Loucy (cell line): Measurements from ENCODE around the gene FOS.
A peak's percentile ranks its signal among the peaks of the same experiment; 100 is the strongest.

ENCODE experiments used
- H2AFZ ChIP-seq: fragments of 200-600 bp; sonication (generic); 2 replicates; pipeline ENCODE4 v1.6.0; 2016; ENCODE audit warnings: antibody characterized with exemption, mild to moderate bottlenecking, low read length, moderate library complexity
- H3F3A ChIP-seq: fragments of 200-600 bp; 2 replicates; pipeline ENCODE4 v1.6.0; 2016; ENCODE audit warnings: antibody characterized with exemption, low read depth, mild to moderate bottlenecking
- H3K27me3 ChIP-seq: fragments of 200-600 bp; sonication (generic); 2 replicates; pipeline ENCODE4 v1.6.1; 2014; ENCODE audit warnings: low read length, mild to moderate bottlenecking; ENCODE audit not compliant: insufficient read depth, poor library complexity, severe bottlenecking
- H3K36me3 ChIP-seq: fragments of 200-600 bp; sonication (generic); 2 replicates; pipeline ENCODE4 v1.6.1; 2016; ENCODE audit warnings: low read length; ENCODE audit not compliant: insufficient read depth
- H3K4me1 ChIP-seq: fragments of 200-600 bp; sonication (generic); 2 replicates; pipeline ENCODE4 v1.5.1; 2014; ENCODE audit warnings: low read length, mild to moderate bottlenecking; ENCODE audit not compliant: insufficient read depth, poor library complexity, severe bottlenecking
- H3K4me2 ChIP-seq: fragments of 200-600 bp; sonication (generic); 2 replicates; pipeline ENCODE4 v1.6.0; 2014; ENCODE audit warnings: antibody characterized with exemption, low read length, low read depth, mild to moderate bottlenecking; ENCODE audit not compliant: poor library complexity, severe bottlenecking
- H3K4me3 ChIP-seq: fragments of 200-600 bp; sonication (generic); 2 replicates; pipeline ENCODE4 v1.5.1; 2014; ENCODE audit warnings: low read length, mild to moderate bottlenecking, mixed read lengths; ENCODE audit not compliant: poor library complexity, severe bottlenecking
- H3K79me2 ChIP-seq: fragments of 200-600 bp; sonication (generic); 2 replicates; pipeline ENCODE4 v1.6.1; 2014; ENCODE audit warnings: low read length; ENCODE audit not compliant: insufficient read depth
- H3K9ac ChIP-seq: fragments of 200-600 bp; sonication (generic); 2 replicates; pipeline ENCODE4 v1.6.0; 2014; ENCODE audit warnings: mild to moderate bottlenecking, low read depth, low read length, moderate library complexity; ENCODE audit not compliant: poor library complexity, severe bottlenecking
- H3K9me2 ChIP-seq: fragments of 200-600 bp; sonication (generic); replicated peaks from 2 replicates; pipeline ENCODE4 v1.6.1; 2016; ENCODE audit warnings: low read depth, low read length, mixed read lengths
- H3K9me3 ChIP-seq: fragments of 200-600 bp; sonication (generic); 2 replicates; pipeline ENCODE4 v1.6.1; 2014; ENCODE audit warnings: mild to moderate bottlenecking, antibody characterized with exemption, low read length, low read depth; ENCODE audit not compliant: insufficient read depth
- H4K20me1 ChIP-seq: fragments of 200-600 bp; sonication (generic); 2 replicates; pipeline ENCODE4 v1.6.0; 2014; ENCODE audit warnings: antibody characterized with exemption, low read length, mild to moderate bottlenecking; ENCODE audit not compliant: insufficient read depth, poor library complexity, severe bottlenecking
- CTCF ChIP-seq: fragments of 200-600 bp; sonication (generic); conservative IDR thresholded peaks from 2 replicates; pipeline ENCODE4 v1.5.1; 2014; ENCODE audit warnings: mild to moderate bottlenecking, antibody characterized with exemption, low read length
- EZH2phosphoT487 ChIP-seq: fragments of 200-600 bp; IDR thresholded peaks from 2 replicates; pipeline ENCODE4 v1.6.1; 2018; ENCODE audit warnings: antibody characterized with exemption, mild to moderate bottlenecking, moderate library complexity, borderline replicate concordance

The FOS gene

GRCh38 chr14:75231320-75231719 lies 47.3 kb upstream of the FOS start:
- H3K36me3 ChIP-seq: no peaks in the 10 kb centered on the region
- H3K79me2 ChIP-seq: no peaks in the 10 kb centered on the region
- H2AFZ ChIP-seq: no peak overlapping the region
- TF ChIP-seq CTCF (no peak), EZH2phosphoT487 (no peak)
- no peaks in the 10 kb centered on the region for H4K20me1 ChIP-seq
- no peaks in the 10 kb centered on the region for H3K27me3 ChIP-seq
- H3K4me3 ChIP-seq: no peak overlapping the region
- no peak overlapping the region for H3K9ac ChIP-seq
- no peak overlapping the region for H3K4me2 ChIP-seq
- H3K9me2 ChIP-seq: no peaks in the 10 kb centered on the region
- peaks cover 55% of the 10 kb centered on the region for H3K4me1 ChIP-seq
- H3F3A ChIP-seq: 0 out of 2 replicates have a peak, but pooled peaks cover 2% of the 10 kb centered on the region
- H3K9me3 ChIP-seq: no peaks in the 10 kb centered on the region

- Histone ChIP-seq H3K4me3 (no peak overlapping the region), H3K9me2 (no peaks in the 10 kb centered on the region), H3K36me3 (no peaks in the 10 kb centered on the region), H3K9ac (no peak overlapping the region), H3K9me3 (no peaks in the 10 kb centered on the region), H4K20me1 (no peaks in the 10 kb centered on the region), H3K79me2 (no peaks in the 10 kb centered on the region), H3K27me3 (no peaks in the 10 kb centered on the region), H3K4me1 (peaks cover 55% of the 10 kb centered on the region), H2AFZ (peak overlapping the region; percentile 34; the same call in 1 of the 2 replicates), H3K4me2 (peak overlapping the region; percentile 27), H3F3A (0 out of 2 replicates have a peak, but pooled peaks cover 2% of the 10 kb centered on the region)
- TF ChIP-seq EZH2phosphoT487 (no peak), CTCF (no peak)
Measured at GRCh38 chr14:75232191-75232590, 46.4 kb upstream of the FOS start.

- no peaks in the 10 kb centered on the region for H3K79me2 ChIP-seq
- H3K4me2 ChIP-seq: peak overlapping the region; percentile 27
- peak overlapping the region; percentile 34; the same call in 1 of the 2 replicates for H2AFZ ChIP-seq
- H3K9ac ChIP-seq: no peak overlapping the region
- 0 out of 2 replicates have a peak, but pooled peaks cover 2% of the 10 kb centered on the region for H3F3A ChIP-seq
- no peaks in the 10 kb centered on the region for H3K9me2 ChIP-seq
- H3K4me1 ChIP-seq: peaks cover 55% of the 10 kb centered on the region
- H4K20me1 ChIP-seq: no peaks in the 10 kb centered on the region
- no peak overlapping the region for H3K4me3 ChIP-seq
- no peaks in the 10 kb centered on the region for H3K9me3 ChIP-seq
- no peaks in the 10 kb centered on the region for H3K36me3 ChIP-seq
- H3K27me3 ChIP-seq: no peaks in the 10 kb centered on the region
- TF ChIP-seq EZH2phosphoT487 (no peak), CTCF (peak; percentile 43)
Measured at GRCh38 chr14:75232597-75232996, 46.0 kb upstream of the FOS start.
